ENCODE data around the gene KLHL33.

Gene KLHL33

DNA sequence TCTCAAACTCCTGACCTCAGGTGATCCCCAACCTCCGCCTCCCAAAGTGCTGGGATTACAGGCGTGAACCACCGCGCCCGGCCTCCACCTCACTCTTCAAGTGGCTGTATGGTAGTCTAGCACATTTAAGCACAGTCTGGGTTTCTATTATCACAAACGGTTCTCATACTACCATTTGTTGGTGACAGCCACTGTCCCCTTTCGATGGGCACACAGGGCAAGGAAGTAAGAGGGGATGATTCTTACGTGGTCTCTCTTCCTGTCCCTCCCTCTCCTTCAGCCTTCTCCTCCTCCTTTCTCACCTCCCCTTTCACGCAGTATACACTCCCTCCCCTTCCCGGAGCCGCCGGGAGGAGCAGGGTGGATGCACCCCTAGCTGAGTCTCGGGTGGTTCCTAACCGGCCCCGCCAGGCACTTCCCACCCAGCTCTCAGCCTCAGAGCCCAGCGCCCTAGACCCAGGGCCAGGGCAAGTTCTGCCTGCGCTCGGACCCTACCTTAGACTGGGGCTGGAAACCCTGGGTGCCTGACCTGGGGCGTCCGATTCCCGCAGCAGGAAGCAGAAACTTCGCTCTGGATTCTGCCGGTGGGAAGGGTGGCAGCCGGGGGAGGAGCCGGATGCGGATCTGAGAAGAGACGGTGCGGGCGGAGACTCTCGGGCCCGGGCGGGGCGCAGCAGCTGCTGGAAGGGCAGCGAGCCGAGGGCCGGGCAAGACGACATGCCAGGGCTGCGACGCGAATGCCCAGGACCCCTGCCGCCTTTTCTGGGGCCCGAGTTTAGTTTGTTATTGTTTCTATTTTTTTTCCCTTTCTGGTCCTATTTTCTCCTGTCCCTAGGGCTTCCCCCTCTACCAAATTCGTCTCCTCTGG, 22.9 kb downstream of the KLHL33 start, which contains the start of gene TEP1 (continued):
- TF ChIP-seq ZNF266 (tag by site-specific recombination; IDR thresholded peaks at IDR 0.05; ENCODE audit: low read depth): no peak
- no peak for TF ChIP-seq ZNF311 (tag by site-specific recombination; IDR thresholded peaks at IDR 0.05; ENCODE audit: borderline replicate concordance)
- TF ChIP-seq ZNF426 (tag by site-specific recombination; IDR thresholded peaks at IDR 0.05): no peak
- TF ChIP-seq ZNF548 (tag by site-specific recombination; IDR thresholded peaks at IDR 0.05): no peak
- peak; percentile 94 for TF ChIP-seq WT1 (tag by site-specific recombination; IDR thresholded peaks at IDR 0.05)
- no peak for TF ChIP-seq ZNF140 (tag by site-specific recombination; IDR thresholded peaks at IDR 0.05)
- TF ChIP-seq ZBTB8A (tag by site-specific recombination; IDR thresholded peaks at IDR 0.05): peak; percentile 86
- no peak for TF ChIP-seq ZNF112 (tag by site-specific recombination; IDR thresholded peaks at IDR 0.05)
- 0 out of 2 replicates have a peak, but pooled peaks have one; percentile 27 for TF ChIP-seq ZNF76 (tag by site-specific recombination; IDR thresholded peaks at IDR 0.05; ENCODE audit: borderline replicate concordance, low read depth)
- TF ChIP-seq MEIS1 (CRISPR knock-in tag; IDR thresholded peaks at IDR 0.05; ENCODE audit: borderline replicate concordance): no peak
- no peak for TF ChIP-seq SCRT2 (tag by site-specific recombination; IDR thresholded peaks at IDR 0.05)
- TF ChIP-seq SALL2 (tag by site-specific recombination; IDR thresholded peaks at IDR 0.05; ENCODE audit: borderline replicate concordance): no peak
- peak; percentile 88 for TF ChIP-seq SP3 (tag by site-specific recombination; IDR thresholded peaks at IDR 0.05)
- TF ChIP-seq ZNF624 (tag by site-specific recombination; IDR thresholded peaks at IDR 0.05): no peak
- no peak for TF ChIP-seq ZNF571 (tag by site-specific recombination; IDR thresholded peaks at IDR 0.05)
- TF ChIP-seq, protein P1, sequence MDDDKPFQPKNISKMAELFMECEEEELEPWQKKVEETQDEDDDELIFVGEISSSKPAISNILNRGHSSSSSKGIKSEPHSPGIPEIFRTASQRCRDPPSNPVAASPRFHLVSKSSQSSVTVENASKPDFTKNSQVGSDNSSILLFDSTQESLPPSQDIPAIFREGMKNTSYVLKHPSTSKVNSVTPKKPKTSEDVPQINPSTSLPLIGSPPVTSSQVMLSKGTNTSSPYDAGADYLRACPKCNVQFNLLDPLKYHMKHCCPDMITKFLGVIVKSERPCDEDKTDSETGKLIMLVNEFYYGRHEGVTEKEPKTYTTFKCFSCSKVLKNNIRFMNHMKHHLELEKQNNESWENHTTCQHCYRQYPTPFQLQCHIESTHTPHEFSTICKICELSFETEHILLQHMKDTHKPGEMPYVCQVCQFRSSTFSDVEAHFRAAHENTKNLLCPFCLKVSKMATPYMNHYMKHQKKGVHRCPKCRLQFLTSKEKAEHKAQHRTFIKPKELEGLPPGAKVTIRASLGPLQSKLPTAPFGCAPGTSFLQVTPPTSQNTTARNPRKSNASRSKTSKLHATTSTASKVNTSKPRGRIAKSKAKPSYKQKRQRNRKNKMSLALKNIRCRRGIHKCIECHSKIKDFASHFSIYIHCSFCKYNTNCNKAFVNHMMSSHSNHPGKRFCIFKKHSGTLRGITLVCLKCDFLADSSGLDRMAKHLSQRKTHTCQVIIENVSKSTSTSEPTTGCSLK (tag by site-specific recombination; IDR thresholded peaks at IDR 0.05): no peak
- no peak for TF ChIP-seq ZNF747 (tag by site-specific recombination; IDR thresholded peaks at IDR 0.05)
- TF ChIP-seq ZNF660 (tag by site-specific recombination; IDR thresholded peaks at IDR 0.05): no peak
- no peak for TF ChIP-seq ZNF292 (tag by site-specific recombination; IDR thresholded peaks at IDR 0.05; ENCODE audit: borderline replicate concordance, low read depth)
- no peak for TF ChIP-seq KLF9 (tag by site-specific recombination; IDR thresholded peaks at IDR 0.05; ENCODE audit: low read depth)
- peak; percentile 92 for TF ChIP-seq IKZF3 (tag by site-specific recombination; IDR thresholded peaks at IDR 0.05)
- TF ChIP-seq MYNN (tag by site-specific recombination; IDR thresholded peaks at IDR 0.05; ENCODE audit: borderline replicate concordance): no peak
- no peak for TF ChIP-seq ZFP3 (tag by site-specific recombination; IDR thresholded peaks at IDR 0.05; ENCODE audit: low read depth)
- no peak for TF ChIP-seq ZNF223 (tag by site-specific recombination; IDR thresholded peaks at IDR 0.05)
- TF ChIP-seq ZNF555 (tag by site-specific recombination; conservative IDR thresholded peaks at IDR 0.05): no peak
- TF ChIP-seq, protein P2, sequence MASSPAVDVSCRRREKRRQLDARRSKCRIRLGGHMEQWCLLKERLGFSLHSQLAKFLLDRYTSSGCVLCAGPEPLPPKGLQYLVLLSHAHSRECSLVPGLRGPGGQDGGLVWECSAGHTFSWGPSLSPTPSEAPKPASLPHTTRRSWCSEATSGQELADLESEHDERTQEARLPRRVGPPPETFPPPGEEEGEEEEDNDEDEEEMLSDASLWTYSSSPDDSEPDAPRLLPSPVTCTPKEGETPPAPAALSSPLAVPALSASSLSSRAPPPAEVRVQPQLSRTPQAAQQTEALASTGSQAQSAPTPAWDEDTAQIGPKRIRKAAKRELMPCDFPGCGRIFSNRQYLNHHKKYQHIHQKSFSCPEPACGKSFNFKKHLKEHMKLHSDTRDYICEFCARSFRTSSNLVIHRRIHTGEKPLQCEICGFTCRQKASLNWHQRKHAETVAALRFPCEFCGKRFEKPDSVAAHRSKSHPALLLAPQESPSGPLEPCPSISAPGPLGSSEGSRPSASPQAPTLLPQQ (tag by site-specific recombination; IDR thresholded peaks at IDR 0.05): peak; percentile 59
- no peak for TF ChIP-seq ZNF664 (tag by site-specific recombination; IDR thresholded peaks at IDR 0.05)
- TF ChIP-seq, protein P3, sequence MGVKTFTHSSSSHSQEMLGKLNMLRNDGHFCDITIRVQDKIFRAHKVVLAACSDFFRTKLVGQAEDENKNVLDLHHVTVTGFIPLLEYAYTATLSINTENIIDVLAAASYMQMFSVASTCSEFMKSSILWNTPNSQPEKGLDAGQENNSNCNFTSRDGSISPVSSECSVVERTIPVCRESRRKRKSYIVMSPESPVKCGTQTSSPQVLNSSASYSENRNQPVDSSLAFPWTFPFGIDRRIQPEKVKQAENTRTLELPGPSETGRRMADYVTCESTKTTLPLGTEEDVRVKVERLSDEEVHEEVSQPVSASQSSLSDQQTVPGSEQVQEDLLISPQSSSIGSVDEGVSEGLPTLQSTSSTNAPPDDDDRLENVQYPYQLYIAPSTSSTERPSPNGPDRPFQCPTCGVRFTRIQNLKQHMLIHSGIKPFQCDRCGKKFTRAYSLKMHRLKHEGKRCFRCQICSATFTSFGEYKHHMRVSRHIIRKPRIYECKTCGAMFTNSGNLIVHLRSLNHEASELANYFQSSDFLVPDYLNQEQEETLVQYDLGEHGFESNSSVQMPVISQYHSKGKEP (tag by site-specific recombination; IDR thresholded peaks at IDR 0.05): no peak
- TF ChIP-seq, protein P4, sequence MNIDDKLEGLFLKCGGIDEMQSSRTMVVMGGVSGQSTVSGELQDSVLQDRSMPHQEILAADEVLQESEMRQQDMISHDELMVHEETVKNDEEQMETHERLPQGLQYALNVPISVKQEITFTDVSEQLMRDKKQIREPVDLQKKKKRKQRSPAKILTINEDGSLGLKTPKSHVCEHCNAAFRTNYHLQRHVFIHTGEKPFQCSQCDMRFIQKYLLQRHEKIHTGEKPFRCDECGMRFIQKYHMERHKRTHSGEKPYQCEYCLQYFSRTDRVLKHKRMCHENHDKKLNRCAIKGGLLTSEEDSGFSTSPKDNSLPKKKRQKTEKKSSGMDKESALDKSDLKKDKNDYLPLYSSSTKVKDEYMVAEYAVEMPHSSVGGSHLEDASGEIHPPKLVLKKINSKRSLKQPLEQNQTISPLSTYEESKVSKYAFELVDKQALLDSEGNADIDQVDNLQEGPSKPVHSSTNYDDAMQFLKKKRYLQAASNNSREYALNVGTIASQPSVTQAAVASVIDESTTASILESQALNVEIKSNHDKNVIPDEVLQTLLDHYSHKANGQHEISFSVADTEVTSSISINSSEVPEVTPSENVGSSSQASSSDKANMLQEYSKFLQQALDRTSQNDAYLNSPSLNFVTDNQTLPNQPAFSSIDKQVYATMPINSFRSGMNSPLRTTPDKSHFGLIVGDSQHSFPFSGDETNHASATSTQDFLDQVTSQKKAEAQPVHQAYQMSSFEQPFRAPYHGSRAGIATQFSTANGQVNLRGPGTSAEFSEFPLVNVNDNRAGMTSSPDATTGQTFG (tag by site-specific recombination; IDR thresholded peaks at IDR 0.05; ENCODE audit: borderline replicate concordance): no peak
- 0 out of 2 replicates have a peak, but pooled peaks have one; percentile 17 for TF ChIP-seq OSR2 (tag by site-specific recombination; IDR thresholded peaks at IDR 0.05)
- TF ChIP-seq, protein P5, sequence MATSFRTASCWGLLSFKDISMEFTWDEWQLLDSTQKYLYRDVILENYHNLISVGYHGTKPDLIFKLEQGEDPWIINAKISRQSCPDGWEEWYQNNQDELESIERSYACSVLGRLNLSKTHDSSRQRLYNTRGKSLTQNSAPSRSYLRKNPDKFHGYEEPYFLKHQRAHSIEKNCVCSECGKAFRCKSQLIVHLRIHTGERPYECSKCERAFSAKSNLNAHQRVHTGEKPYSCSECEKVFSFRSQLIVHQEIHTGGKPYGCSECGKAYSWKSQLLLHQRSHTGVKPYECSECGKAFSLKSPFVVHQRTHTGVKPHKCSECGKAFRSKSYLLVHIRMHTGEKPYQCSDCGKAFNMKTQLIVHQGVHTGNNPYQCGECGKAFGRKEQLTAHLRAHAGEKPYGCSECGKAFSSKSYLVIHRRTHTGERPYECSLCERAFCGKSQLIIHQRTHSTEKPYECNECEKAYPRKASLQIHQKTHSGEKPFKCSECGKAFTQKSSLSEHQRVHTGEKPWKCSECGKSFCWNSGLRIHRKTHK (tag by site-specific recombination; IDR thresholded peaks at IDR 0.05): no peak
